Left lung (tissue), 10 donors: Measurements from ENCODE around the gene AGBL1. TPM values are rescaled to one million over a fixed set of nuclear protein-coding genes. Genes with fewer than 3 reads are reported as not detected.
A peak's percentile ranks its signal among the peaks of the same experiment; 100 is the strongest.

Source experiments
- ATAC-seq: fragments of 200-7000 bp; cut with Tn5 transposase; one replicate; pipeline ENCODE4 v1.9.1; 2020; ENCODE audit warnings: moderate library complexity
- DNase-seq, 4 donors: peaks; one replicate each; pipeline ENCODE4 v3.0.0-alpha.2; 2013 to 2020
- H3K27ac ChIP-seq, 2 donors: fragments of 200-600 bp; sonication (generic) in 1 of 2; one replicate each; pipeline versions ENCODE4 v1.5.0 to v1.8.0; 2020 to 2021
- H3K27me3 ChIP-seq, 2 donors: fragments of 200-600 bp; sonication (generic) in 1 of 2; one replicate each; pipeline versions ENCODE4 v1.5.0 to v1.8.0; 2020 to 2021
- H3K36me3 ChIP-seq, 2 donors: fragments of 200-600 bp; sonication (generic) in 1 of 2; one replicate each; pipeline versions ENCODE4 v1.5.0 to v1.8.0; 2020 to 2021
- H3K4me1 ChIP-seq, 2 donors: fragments of 200-600 bp; one replicate each; pipeline ENCODE4 v1.8.0; 2021
- H3K4me3 ChIP-seq, 2 donors: fragments of 200-600 bp; sonication (generic) in 1 of 2; one replicate each; pipeline versions ENCODE4 v1.5.0 to v1.8.0; 2020 to 2021; ENCODE audit warnings: mild to moderate bottlenecking in 1 of 2
- H3K9me3 ChIP-seq, 2 donors: fragments of 200-600 bp; sonication (generic) in 1 of 2; one replicate each; pipeline versions ENCODE4 v1.5.0 to v1.8.0; 2020 to 2021
- CTCF ChIP-seq, 2 donors: fragments of 200-600 bp; sonication (generic) in 1 of 2; IDR thresholded peaks; one replicate each; pipeline versions ENCODE4 v1.5.0 to v1.8.0; 2021; ENCODE audit warnings: antibody characterized with exemption in 2 of 2
- intact Hi-C, 2 donors: fragments of 100-400 bp; cut with DNase I; formaldehyde crosslinking; loops; one replicate each; pipeline versions ENCODE4 v1.11.2 to v1.14.2; 2022
- polyA plus RNA-seq, 6 donors: library from polyadenylated mRNA; unstranded; fragments of 120-200 nt; gene quantifications; one replicate each; pipeline ENCODE4 v1.2.1, GENCODE V29; 2013; ENCODE audit not compliant: insufficient read length in 6 of 6
- total RNA-seq, 2 donors: library from RNA; stranded (reverse); fragmentation: NEBNext Ultra II Directional; extraction: Animal tissue kit (Norgen Biotek cat#: 25700); gene quantifications; one replicate each; pipeline ENCODE4 v1.2.1, GENCODE V29; 2021
- donor health status: DM: no; HTN: yes; CAD: no.
- donor health status: DM: no; HTN: no; CAD: no.

Gene AGBL1
- total and polyA plus RNA-seq, 8 donors, result 0.01 to 3.3 (median 0.11) TPM; not detected in 1

- H3K4me3 ChIP-seq, result no peak overlapping the region
- no peak overlapping the region for H3K27ac ChIP-seq
- DNase-seq (peak in 1 of 4 donors; percentile 61), ATAC-seq (no peak)
- intact Hi-C loops, result no loop called here
- H3K4me1 ChIP-seq, result no peaks in the 10 kb centered on the region
- no peaks in the 10 kb centered on the region for H3K36me3 ChIP-seq
- no peaks in the 10 kb centered on the region for H3K9me3 ChIP-seq
- H3K27me3 ChIP-seq, result no peaks in the 10 kb centered on the region
- TF ChIP-seq CTCF (IDR thresholded peaks at IDR 0.05), result no peak
These were observed 167.7 kb downstream of the AGBL1 start for GRCh38 chr15:86247249-86247955.

- Histone ChIP-seq H3K4me3 (no peak overlapping the region), H3K9me3 (no peaks in the 10 kb centered on the region), H3K27me3 (no peaks in the 10 kb centered on the region), H3K36me3 (no peaks in the 10 kb centered on the region), H3K27ac (no peak overlapping the region), H3K4me1 (no peaks in the 10 kb centered on the region)
- intact Hi-C loops, result no loop called here
- ATAC-seq, result no peak
- no peak for TF ChIP-seq CTCF (IDR thresholded peaks at IDR 0.05)
- DNase-seq, result no peak
These were observed 175.6 kb downstream of the AGBL1 start for GRCh38 chr15:86255247-86255646.

GRCh38 chr15:86256628-86257027 lies 177.0 kb downstream of the AGBL1 start:
- intact Hi-C loops, result no loop called here
- H3K27me3 ChIP-seq, result no peaks in the 10 kb centered on the region
- no peak overlapping the region for H3K4me3 ChIP-seq
- H3K27ac ChIP-seq, result no peak overlapping the region
- no peaks in the 10 kb centered on the region for H3K4me1 ChIP-seq
- ATAC-seq (no peak), DNase-seq (no peak)
- H3K9me3 ChIP-seq, result no peaks in the 10 kb centered on the region
- no peak for TF ChIP-seq CTCF (IDR thresholded peaks at IDR 0.05)
- H3K36me3 ChIP-seq, result no peaks in the 10 kb centered on the region

- Histone ChIP-seq H3K4me1 (no peaks in the 10 kb centered on the region), H3K9me3 (no peaks in the 10 kb centered on the region), H3K27ac (no peak overlapping the region), H3K4me3 (no peak overlapping the region), H3K36me3 (no peaks in the 10 kb centered on the region), H3K27me3 (no peaks in the 10 kb centered on the region)
- DNase-seq, result no peak
- ATAC-seq, result no peak
- TF ChIP-seq CTCF (IDR thresholded peaks at IDR 0.05), result no peak
- intact Hi-C loops, result no loop called here
These were observed 179.9 kb downstream of the AGBL1 start for GRCh38 chr15:86259589-86259988.

GRCh38 chr15:86263230-86263629 lies 183.6 kb downstream of the AGBL1 start:
- no peaks in the 10 kb centered on the region for H3K4me1 ChIP-seq
- intact Hi-C loops, result no loop called here
- H3K27ac ChIP-seq, result no peak overlapping the region
- no peaks in the 10 kb centered on the region for H3K36me3 ChIP-seq
- no peaks in the 10 kb centered on the region for H3K9me3 ChIP-seq
- H3K4me3 ChIP-seq, result no peak overlapping the region
- no peak for ATAC-seq
- TF ChIP-seq CTCF (IDR thresholded peaks at IDR 0.05), result no peak
- DNase-seq, result no peak
- no peaks in the 10 kb centered on the region for H3K27me3 ChIP-seq
